Fibroblast of mammary gland (primary cell): ENCODE data around the gene MARCHF3.
"Not testable (repeated sequence)": the region's sequence is repeated elsewhere in the genome, so short reads cannot be mapped to it uniquely, and the experiment has no call there.

Experiments used
- DNase-seq: peaks from one replicate; pipeline ENCODE4 v3.0.0-alpha.2; 2010; ENCODE audit warnings: low read depth
- H3K4me3 ChIP-seq: 2 replicates; pipeline ENCODE4 v1.5.1; 2011; ENCODE audit warnings: low read depth, mild to moderate bottlenecking, low read length, moderate library complexity; ENCODE audit not compliant: control insufficient read depth
- CTCF ChIP-seq: conservative IDR thresholded peaks from 2 replicates; pipeline ENCODE4 v1.5.1; 2011; ENCODE audit warnings: low read depth, low read length, inconsistent platforms; ENCODE audit not compliant: control insufficient read depth, insufficient read depth

Gene MARCHF3

GRCh38 chr5:126918615-126918957, 111.8 kb downstream of the MARCHF3 start:
- TF ChIP-seq CTCF = no peak
- no peak overlapping the region for H3K4me3 ChIP-seq
- DNase-seq = peak; percentile 47

GRCh38 chr5:126917918-126918614, 112.3 kb downstream of the MARCHF3 start:
- H3K4me3 ChIP-seq = no peak overlapping the region
- no peak for TF ChIP-seq CTCF
- DNase-seq = peak; percentile 39

- no peak for TF ChIP-seq CTCF
- DNase-seq = no peak
- no peak overlapping the region for H3K4me3 ChIP-seq
Observed at GRCh38 chr5:126915496-126915895, 114.9 kb downstream of the MARCHF3 start.

- DNase-seq = no peak
- H3K4me3 ChIP-seq = no peak overlapping the region
- no peak for TF ChIP-seq CTCF
Observed at GRCh38 chr5:126914801-126915436, 115.4 kb downstream of the MARCHF3 start.

GRCh38 chr5:126912616-126913200, 117.7 kb downstream of the MARCHF3 start:
- no peak for TF ChIP-seq CTCF
- peak; percentile 78 for DNase-seq
- no peak overlapping the region for H3K4me3 ChIP-seq

- TF ChIP-seq CTCF = no peak
- no peak overlapping the region for H3K4me3 ChIP-seq
- no peak for DNase-seq
Observed at GRCh38 chr5:126911986-126912385, 118.4 kb downstream of the MARCHF3 start.

GRCh38 chr5:126909856-126910255, 120.5 kb downstream of the MARCHF3 start:
- no peak for TF ChIP-seq CTCF
- DNase-seq = no peak
- no peak overlapping the region for H3K4me3 ChIP-seq

GRCh38 chr5:126904407-126904806, 126.0 kb downstream of the MARCHF3 start:
- not testable (repeated sequence) for H3K4me3 ChIP-seq, DNase-seq
